ENCODE results near the gene GRIN2C. TPM values are rescaled to one million over a fixed set of nuclear protein-coding genes. Genes with fewer than 3 reads are reported as not detected.

The GRIN2C gene
- total and polyA plus RNA-seq, 9 of the 15 experiments (the other 6 are each of a cell fraction or from before 2014, with no cell fraction given), result under 0.01 to 0.33 (median 0.10) TPM; not detected in 2

GRCh38 chr17:74875977-74876593, 16.4 kb upstream of the GRIN2C start (continued):
- TF ChIP-seq RBBP5 (IDR thresholded peaks at IDR 0.05; ENCODE audit: borderline replicate concordance, insufficient read depth, low read length, poor library complexity, severe bottlenecking), result peak; percentile 63
- TF ChIP-seq ZNF717 (CRISPR knock-in tag; IDR thresholded peaks at IDR 0.05), result 0 out of 2 replicates have a peak, but pooled peaks have one; percentile 37
- 0 out of 4 replicates have a peak, but pooled peaks of 1 of the 2 experiments have one; percentile 4 for TF ChIP-seq ZMIZ1 (IDR thresholded peaks at IDR 0.05; ENCODE audit: low read depth in 2 of 2, low read length in 2 of 2)
- TF ChIP-seq ZNF239 (CRISPR knock-in tag; IDR thresholded peaks at IDR 0.05), result peak; percentile 66
- TF ChIP-seq BDP1 (IDR thresholded peaks at IDR 0.05; ENCODE audit: insufficient read depth, insufficient read length), result no peak
- TF ChIP-seq DMBX1 (CRISPR knock-in tag; IDR thresholded peaks at IDR 0.05; ENCODE audit: borderline replicate concordance), result peak; percentile 83; the same call in 1 of the 2 replicates
- TF ChIP-seq BRD9 (IDR thresholded peaks at IDR 0.05; ENCODE audit: low read depth, partially characterized antibody), result peak; percentile 94
- TF ChIP-seq MTF1 (CRISPR knock-in tag; IDR thresholded peaks at IDR 0.05; ENCODE audit: borderline replicate concordance), result no peak
- TF ChIP-seq TEAD4 (IDR thresholded peaks at IDR 0.05; ENCODE audit: low read length), result peak; percentile 60
- TF ChIP-seq TEAD4 (CRISPR knock-in tag; IDR thresholded peaks at IDR 0.05; ENCODE audit: borderline replicate concordance), result no peak
- TF ChIP-seq GATAD2B (IDR thresholded peaks at IDR 0.05; ENCODE audit: borderline replicate concordance), result peak; percentile 76; the same call in 1 of the 2 replicates
- TF ChIP-seq HDAC1 (IDR thresholded peaks at IDR 0.05), result 0 out of 4 replicates have a peak, but pooled peaks of 1 of the 2 experiments have one; percentile 64
- no peak for TF ChIP-seq EZH2 (IDR thresholded peaks at IDR 0.05; ENCODE audit: borderline replicate concordance, low read depth, low read length)
- 0 out of 2 replicates have a peak, but pooled peaks have one; percentile 32 for TF ChIP-seq HEY1 (CRISPR knock-in tag; IDR thresholded peaks at IDR 0.05; ENCODE audit: borderline replicate concordance)
- peak; percentile 69 for TF ChIP-seq SMARCC2 (IDR thresholded peaks at IDR 0.05; ENCODE audit: low read depth)
- TF ChIP-seq ZBTB2 (IDR thresholded peaks at IDR 0.05), result peak; percentile 55; the same call in 1 of the 2 replicates
- peak; percentile 75 for TF ChIP-seq SMAD3 (CRISPR knock-in tag; conservative IDR thresholded peaks at IDR 0.05)
- no peak for TF ChIP-seq RAD51 (IDR thresholded peaks at IDR 0.05; ENCODE audit: borderline replicate concordance, low read depth)
- TF ChIP-seq THAP12 (CRISPR knock-in tag; IDR thresholded peaks at IDR 0.05), result peak; percentile 42; the same call in 1 of the 2 replicates
- TF ChIP-seq MTA3 (IDR thresholded peaks at IDR 0.05; ENCODE audit: borderline replicate concordance), result 0 out of 2 replicates have a peak, but pooled peaks have one; percentile 62
- TF ChIP-seq ZNF444 (CRISPR knock-in tag; IDR thresholded peaks at IDR 0.05), result peak; percentile 22; the same call in 1 of the 2 replicates

Data from K562 (cell line).